Nephron (organoid): ENCODE data around the gene GPI.
"Not testable (repeated sequence)": the region's sequence is repeated elsewhere in the genome, so short reads cannot be mapped to it uniquely, and the experiment has no call there.

Experiments used
- H3K27ac Mint-ChIP-seq, 3 experiments: 2 replicates each; pipeline ENCODE4 v1.8.0; 2020; ENCODE audit warnings: mixed read lengths in 3 of 3, mild to moderate bottlenecking in 2 of 3, moderate library complexity in 1 of 3
- H3K27me3 Mint-ChIP-seq: 2 replicates; pipeline ENCODE4 v1.8.0; 2021; ENCODE audit warnings: low read depth, mild to moderate bottlenecking, moderate library complexity, mixed read lengths
- H3K36me3 Mint-ChIP-seq: 2 replicates; pipeline ENCODE4 v1.8.0; 2020; ENCODE audit warnings: low read depth, mixed read lengths
- H3K4me1 Mint-ChIP-seq: 2 replicates; pipeline ENCODE4 v1.8.0; 2020; ENCODE audit warnings: mixed read lengths
- H3K4me3 Mint-ChIP-seq, 3 experiments: 2 replicates each; pipeline ENCODE4 v1.8.0; 2020; ENCODE audit warnings: mild to moderate bottlenecking in 3 of 3, mixed read lengths in 3 of 3, moderate library complexity in 2 of 3
- H3K9me3 Mint-ChIP-seq: 2 replicates; pipeline ENCODE4 v1.8.0; 2020; ENCODE audit warnings: mixed read lengths
- TF ChIP-seq, protein P1 (sequence below), 3 experiments: fragments of 200-600 bp; sonication (generic); IDR thresholded peaks; one replicate each; pipeline ENCODE4 v1.5.0; 2021; ENCODE audit warnings: antibody characterized with exemption in 3 of 3; ENCODE audit not compliant: unreplicated experiment in 3 of 3

The GPI gene

DNA sequence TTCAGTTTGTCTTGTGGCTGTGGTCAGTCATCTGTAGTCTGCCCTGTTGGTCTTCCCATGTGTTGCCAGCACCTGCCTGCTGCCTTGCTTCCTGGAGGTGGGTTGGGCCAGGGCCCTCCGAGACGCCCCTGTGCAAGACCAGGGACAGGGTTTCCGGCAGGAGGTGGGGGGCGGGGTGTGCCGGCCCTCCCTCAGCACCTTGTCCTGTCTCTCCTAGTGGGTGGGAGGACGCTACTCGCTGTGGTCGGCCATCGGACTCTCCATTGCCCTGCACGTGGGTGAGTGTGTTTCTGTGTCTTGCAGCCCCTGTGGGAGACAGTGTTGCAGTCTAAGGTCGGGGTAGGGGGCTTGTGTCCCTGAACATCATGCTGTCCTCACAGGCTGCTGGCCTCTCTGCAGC, 28.0 kb downstream of the GPI start:
- Mint-ChIP-seq H3K36me3 (peaks cover 6% of the 10 kb centered on the region), H3K27me3 (no peaks in the 10 kb centered on the region), H3K4me1 (peaks cover 4% of the 10 kb centered on the region), H3K4me3 (no peak overlapping the region), H3K9me3 (no peaks in the 10 kb centered on the region), H3K27ac (no peak overlapping the region)
- TF ChIP-seq, protein P1, sequence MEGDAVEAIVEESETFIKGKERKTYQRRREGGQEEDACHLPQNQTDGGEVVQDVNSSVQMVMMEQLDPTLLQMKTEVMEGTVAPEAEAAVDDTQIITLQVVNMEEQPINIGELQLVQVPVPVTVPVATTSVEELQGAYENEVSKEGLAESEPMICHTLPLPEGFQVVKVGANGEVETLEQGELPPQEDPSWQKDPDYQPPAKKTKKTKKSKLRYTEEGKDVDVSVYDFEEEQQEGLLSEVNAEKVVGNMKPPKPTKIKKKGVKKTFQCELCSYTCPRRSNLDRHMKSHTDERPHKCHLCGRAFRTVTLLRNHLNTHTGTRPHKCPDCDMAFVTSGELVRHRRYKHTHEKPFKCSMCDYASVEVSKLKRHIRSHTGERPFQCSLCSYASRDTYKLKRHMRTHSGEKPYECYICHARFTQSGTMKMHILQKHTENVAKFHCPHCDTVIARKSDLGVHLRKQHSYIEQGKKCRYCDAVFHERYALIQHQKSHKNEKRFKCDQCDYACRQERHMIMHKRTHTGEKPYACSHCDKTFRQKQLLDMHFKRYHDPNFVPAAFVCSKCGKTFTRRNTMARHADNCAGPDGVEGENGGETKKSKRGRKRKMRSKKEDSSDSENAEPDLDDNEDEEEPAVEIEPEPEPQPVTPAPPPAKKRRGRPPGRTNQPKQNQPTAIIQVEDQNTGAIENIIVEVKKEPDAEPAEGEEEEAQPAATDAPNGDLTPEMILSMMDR (IDR thresholded peaks at IDR 0.05; ENCODE audit: unreplicated experiment in 3 of 3) = no peak

DNA sequence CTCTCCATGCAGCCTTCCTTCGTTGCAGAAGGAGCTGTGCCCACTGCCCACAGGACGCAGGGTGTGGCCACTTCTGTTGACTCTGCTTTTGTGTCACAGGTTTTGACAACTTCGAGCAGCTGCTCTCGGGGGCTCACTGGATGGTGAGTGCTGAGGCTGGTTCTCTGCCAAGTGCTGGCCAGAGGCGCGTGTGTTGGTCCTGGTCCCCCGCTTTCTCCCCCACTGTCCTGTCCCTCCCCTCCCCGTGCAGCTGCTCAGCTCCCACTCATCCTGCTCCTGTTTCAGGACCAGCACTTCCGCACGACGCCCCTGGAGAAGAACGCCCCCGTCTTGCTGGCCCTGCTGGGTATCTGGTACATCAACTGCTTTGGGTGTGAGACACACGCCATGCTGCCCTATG, 28.6 kb downstream of the GPI start:
- Mint-ChIP-seq H3K36me3 (peaks cover 3% of the 10 kb centered on the region), H3K4me3 (peak overlapping the region in 1 of 3 experiments; percentile 13), H3K27me3 (no peaks in the 10 kb centered on the region), H3K27ac (peak overlapping the region in 1 of 3 experiments; percentile 36), H3K9me3 (no peaks in the 10 kb centered on the region), H3K4me1 (peaks cover 4% of the 10 kb centered on the region)
- TF ChIP-seq, protein P1 (IDR thresholded peaks at IDR 0.05; ENCODE audit: unreplicated experiment in 3 of 3) = no peak

DNA sequence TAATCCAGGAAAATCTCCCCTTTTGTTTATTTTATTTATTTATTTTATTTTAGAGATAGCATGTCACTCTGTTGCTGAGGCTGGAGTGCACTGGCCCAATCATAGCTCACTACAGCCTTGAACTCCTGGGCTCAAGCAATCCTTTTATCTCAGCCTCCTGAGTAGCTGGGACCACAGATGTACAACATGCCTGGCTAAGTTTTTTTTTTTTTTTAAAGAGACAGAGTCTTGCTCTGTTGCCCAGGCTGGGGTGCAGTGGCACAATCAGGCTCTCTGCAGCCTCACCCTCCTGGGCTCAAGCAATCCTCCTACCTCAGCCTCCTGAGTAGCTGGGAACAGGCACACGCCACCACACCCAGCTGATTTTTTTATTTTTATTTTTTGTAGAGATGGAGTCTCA, 32.9 kb downstream of the GPI start:
- Mint-ChIP-seq H3K36me3 (peaks cover 27% of the 10 kb centered on the region), H3K9me3 (no peaks in the 10 kb centered on the region), H3K4me3 (no peak overlapping the region), H3K27me3 (no peaks in the 10 kb centered on the region), H3K27ac (no peak overlapping the region), H3K4me1 (peaks cover 4% of the 10 kb centered on the region)
- TF ChIP-seq, protein P1 (IDR thresholded peaks at IDR 0.05; ENCODE audit: unreplicated experiment in 3 of 3) = no peak

DNA sequence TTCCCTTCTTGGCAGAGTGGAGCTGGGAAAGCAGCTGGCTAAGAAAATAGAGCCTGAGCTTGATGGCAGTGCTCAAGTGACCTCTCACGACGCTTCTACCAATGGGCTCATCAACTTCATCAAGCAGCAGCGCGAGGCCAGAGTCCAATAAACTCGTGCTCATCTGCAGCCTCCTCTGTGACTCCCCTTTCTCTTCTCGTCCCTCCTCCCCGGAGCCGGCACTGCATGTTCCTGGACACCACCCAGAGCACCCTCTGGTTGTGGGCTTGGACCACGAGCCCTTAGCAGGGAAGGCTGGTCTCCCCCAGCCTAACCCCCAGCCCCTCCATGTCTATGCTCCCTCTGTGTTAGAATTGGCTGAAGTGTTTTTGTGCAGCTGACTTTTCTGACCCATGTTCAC, 34.9 kb downstream of the GPI start:
- Mint-ChIP-seq H3K27me3 (no peaks in the 10 kb centered on the region), H3K27ac (no peak overlapping the region)

DNA sequence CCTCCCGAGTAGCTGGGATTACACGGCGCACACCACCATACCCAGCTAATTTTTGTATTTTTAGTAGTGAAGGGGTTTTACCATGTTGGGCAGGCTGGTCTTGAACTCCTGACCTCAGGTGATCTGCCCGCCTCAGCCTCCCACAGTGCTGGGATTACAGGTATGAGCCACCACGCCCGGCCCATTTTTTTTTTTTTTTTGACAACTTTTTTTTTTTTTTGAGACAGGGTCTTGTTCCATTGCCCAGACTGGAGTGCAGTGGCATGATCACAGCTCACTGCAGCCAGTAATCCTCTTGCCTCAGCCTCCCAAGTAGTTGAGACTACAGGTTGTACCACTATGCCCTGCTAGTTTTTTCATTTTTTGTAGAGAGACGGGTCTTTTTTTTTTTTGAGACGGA, 35.8 kb downstream of the GPI start:
- not testable (repeated sequence) for H3K27me3 Mint-ChIP-seq, H3K27ac Mint-ChIP-seq, H3K9me3 Mint-ChIP-seq, H3K4me1 Mint-ChIP-seq, H3K4me3 Mint-ChIP-seq
- TF ChIP-seq, protein P1 (IDR thresholded peaks at IDR 0.05; ENCODE audit: unreplicated experiment in 3 of 3) = peak in 1 of 3 experiments; percentile 0
- H3K36me3 Mint-ChIP-seq = peaks cover 24% of the 10 kb centered on the region

More for the DNA sequence above, 34.9 kb downstream of the GPI start:
- H3K9me3 Mint-ChIP-seq = no peaks in the 10 kb centered on the region
- H3K4me3 Mint-ChIP-seq = no peak overlapping the region
- TF ChIP-seq, protein P1 (IDR thresholded peaks at IDR 0.05; ENCODE audit: unreplicated experiment in 3 of 3) = no peak
- peaks cover 27% of the 10 kb centered on the region for H3K36me3 Mint-ChIP-seq
- no peaks in the 10 kb centered on the region for H3K4me1 Mint-ChIP-seq

DNA sequence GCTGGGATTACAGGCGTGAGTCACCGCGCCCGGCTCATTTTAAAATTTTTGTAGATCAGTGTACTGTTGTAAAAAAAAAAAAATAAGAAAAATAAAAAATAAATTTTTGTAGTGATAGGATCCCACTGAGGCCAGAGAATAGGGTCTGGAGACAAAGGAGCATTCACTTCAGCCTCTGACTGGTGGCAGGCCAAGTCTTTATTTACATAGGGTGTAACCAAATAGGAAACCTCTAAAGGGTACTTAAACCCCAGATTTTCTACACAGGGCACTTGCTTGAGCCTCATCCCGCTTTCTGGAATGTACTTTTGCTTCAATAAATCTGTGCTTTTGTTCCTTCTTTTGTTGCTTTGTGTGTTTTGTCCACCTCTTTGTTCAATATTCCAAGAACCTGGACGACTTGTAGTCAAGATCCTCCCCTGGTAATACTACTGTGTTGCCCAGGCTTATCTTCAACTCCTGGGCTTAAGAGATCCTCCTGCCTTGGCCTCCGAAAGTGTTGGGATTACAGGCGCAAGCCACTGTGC, 37.1 kb downstream of the GPI start:
- no peaks in the 10 kb centered on the region for H3K9me3 Mint-ChIP-seq
- H3K4me1 Mint-ChIP-seq = no peaks in the 10 kb centered on the region
- peaks cover 24% of the 10 kb centered on the region for H3K36me3 Mint-ChIP-seq
- H3K27me3 Mint-ChIP-seq = no peaks in the 10 kb centered on the region
- no peak overlapping the region for H3K27ac Mint-ChIP-seq
- no peak overlapping the region for H3K4me3 Mint-ChIP-seq
- TF ChIP-seq, protein P1 (IDR thresholded peaks at IDR 0.05; ENCODE audit: unreplicated experiment in 3 of 3) = no peak
